Skeletal muscle tissue (tissue), 4 donors: ENCODE results near the gene FAM184B. TPM values are rescaled to one million over a fixed set of nuclear protein-coding genes. Genes with fewer than 3 reads are reported as not detected.
A peak's percentile ranks its signal among the peaks of the same experiment; 100 is the strongest.

ENCODE experiments used
- H3K27ac ChIP-seq: one replicate; pipeline ENCODE4 v1.7.0; 2013; ENCODE audit warnings: mild to moderate bottlenecking, low read depth, low read length, inconsistent platforms
- H3K27me3 ChIP-seq, 3 donors: one replicate each; pipeline ENCODE4 v1.7.0; 2013; ENCODE audit warnings: low read length in 3 of 3; ENCODE audit not compliant: control insufficient read depth in 3 of 3, insufficient read depth in 3 of 3
- H3K36me3 ChIP-seq, 3 donors: one replicate each; pipeline ENCODE4 v1.7.0; 2013; ENCODE audit warnings: low read length in 3 of 3; ENCODE audit not compliant: control insufficient read depth in 3 of 3, insufficient read depth in 3 of 3
- H3K4me1 ChIP-seq, 3 donors: one replicate each; pipeline ENCODE4 v1.7.0; 2013; ENCODE audit warnings: low read length in 3 of 3, mild to moderate bottlenecking in 3 of 3; ENCODE audit not compliant: control insufficient read depth in 3 of 3, insufficient read depth in 3 of 3
- H3K4me3 ChIP-seq, 3 donors: one replicate each; pipeline ENCODE4 v1.7.0; 2013; ENCODE audit warnings: low read length in 3 of 3
- H3K9ac ChIP-seq, 3 donors: one replicate each; pipeline ENCODE4 v1.7.0; 2013; ENCODE audit warnings: low read length in 3 of 3, mild to moderate bottlenecking in 3 of 3, moderate library complexity in 2 of 3, low read depth in 1 of 3
- H3K9me3 ChIP-seq, 3 donors: one replicate each; pipeline ENCODE4 v1.7.0; 2013; ENCODE audit warnings: low read length in 3 of 3; ENCODE audit not compliant: control insufficient read depth in 3 of 3
- total RNA-seq: library from RNA; depleted of rRNA; stranded (reverse); fragments of >200 nt; gene quantifications from one replicate; pipeline ENCODE4 v1.2.3, GENCODE V29; 2014
- donor health status: Osteomylitis.

Gene FAM184B
- total RNA-seq, 1 donor from 2014 or later, result 4.2 TPM

DNA sequence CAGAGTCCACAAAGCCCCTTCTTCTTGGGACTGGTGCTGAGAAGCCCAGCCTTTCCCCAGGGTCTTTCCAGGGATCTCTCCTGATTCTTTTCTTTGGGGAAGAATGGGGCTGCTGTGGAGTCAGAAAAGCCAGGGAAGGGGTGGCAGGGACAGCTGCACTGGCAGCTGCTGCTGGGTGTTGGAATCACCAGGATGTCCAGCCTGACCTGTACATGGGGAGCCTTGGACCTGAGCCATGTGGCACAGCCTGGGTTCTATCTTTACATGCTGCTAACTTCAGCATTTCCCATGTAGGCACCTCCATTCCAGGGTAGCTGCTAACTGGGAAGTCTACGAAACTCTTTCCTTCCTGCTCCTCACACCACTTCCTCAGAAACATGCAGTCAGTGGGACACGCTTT lies 131.0 kb downstream of the FAM184B start:
- peaks cover 5 to 10% (median 5%) of the 10 kb centered on the region in 3 donors for H3K4me1 ChIP-seq
- peaks cover 0 to 8% (median 0%) of the 10 kb centered on the region in 3 donors for H3K36me3 ChIP-seq
- peak overlapping the region in 2 of 3 donors; percentile 31 to 35 for H3K4me3 ChIP-seq
- no peaks in the 10 kb centered on the region for H3K9me3 ChIP-seq
- no peaks in the 10 kb centered on the region for H3K27me3 ChIP-seq
- H3K9ac ChIP-seq, result peak overlapping the region in 1 of 3 donors; percentile 40
- H3K27ac ChIP-seq, result no peak overlapping the region

DNA sequence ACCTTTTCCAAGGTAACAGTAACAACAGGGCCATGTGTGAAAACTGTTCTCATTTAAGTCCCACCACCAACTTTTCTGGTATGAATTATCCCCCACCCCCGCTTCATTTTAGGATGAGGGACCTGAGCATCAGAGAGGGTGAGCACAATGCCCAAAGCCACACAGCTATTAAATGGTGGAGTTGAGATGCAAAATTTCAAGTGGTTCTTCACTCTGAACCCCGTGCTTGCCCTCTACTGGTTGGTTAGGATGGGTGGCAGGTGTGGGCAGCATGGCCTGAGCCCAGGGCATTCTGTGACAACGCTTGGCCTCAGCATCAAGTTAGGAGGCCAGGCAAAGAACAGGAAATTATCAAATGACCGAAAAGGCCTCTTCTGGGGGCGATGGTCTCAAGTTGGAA lies 133.5 kb downstream of the FAM184B start:
- H3K27ac ChIP-seq, result no peak overlapping the region
- H3K36me3 ChIP-seq, result peaks cover 0 to 5% (median 0%) of the 10 kb centered on the region in 3 donors
- no peaks in the 10 kb centered on the region for H3K27me3 ChIP-seq
- H3K9ac ChIP-seq, result no peak overlapping the region
- peaks cover 5 to 10% (median 5%) of the 10 kb centered on the region in 3 donors for H3K4me1 ChIP-seq
- H3K9me3 ChIP-seq, result no peaks in the 10 kb centered on the region
- no peak overlapping the region for H3K4me3 ChIP-seq

DNA sequence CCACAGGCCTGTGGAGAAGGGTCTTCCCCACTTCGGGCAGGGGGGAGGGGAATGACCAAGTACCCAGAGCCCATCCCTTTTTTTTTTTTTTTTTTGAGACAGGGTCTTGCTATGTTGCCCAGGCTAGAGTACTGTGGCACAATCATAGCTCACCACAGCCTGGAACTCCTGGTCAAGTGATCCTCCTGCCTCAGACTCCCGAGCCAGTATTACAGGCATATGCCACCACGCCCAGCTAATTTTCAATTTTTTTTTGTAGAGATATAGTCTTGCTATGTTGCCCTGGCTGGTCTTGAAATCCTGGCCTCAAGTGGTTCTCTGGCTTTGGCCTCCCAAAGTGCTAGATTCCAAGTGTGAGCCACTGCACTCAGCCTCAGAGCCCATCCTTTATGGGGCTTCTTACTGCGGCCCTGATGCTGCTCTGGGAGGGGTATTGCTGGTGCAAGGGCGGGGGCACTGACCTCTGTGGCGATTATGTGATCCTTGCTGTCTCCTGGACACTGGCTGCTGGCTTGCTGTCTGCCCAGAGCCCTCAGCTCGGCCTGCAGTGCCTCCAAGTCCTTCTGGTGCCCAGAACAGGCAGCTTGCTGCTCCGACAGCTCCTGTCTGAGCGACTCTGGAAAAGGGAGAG lies 134.1 kb downstream of the FAM184B start:
- no peaks in the 10 kb centered on the region for H3K9me3 ChIP-seq
- H3K4me3 ChIP-seq, result no peak overlapping the region
- no peaks in the 10 kb centered on the region for H3K36me3 ChIP-seq
- no peaks in the 10 kb centered on the region for H3K27me3 ChIP-seq
- H3K27ac ChIP-seq, result no peak overlapping the region
- no peak overlapping the region for H3K9ac ChIP-seq
- H3K4me1 ChIP-seq, result peaks cover 5 to 10% (median 5%) of the 10 kb centered on the region in 3 donors

DNA sequence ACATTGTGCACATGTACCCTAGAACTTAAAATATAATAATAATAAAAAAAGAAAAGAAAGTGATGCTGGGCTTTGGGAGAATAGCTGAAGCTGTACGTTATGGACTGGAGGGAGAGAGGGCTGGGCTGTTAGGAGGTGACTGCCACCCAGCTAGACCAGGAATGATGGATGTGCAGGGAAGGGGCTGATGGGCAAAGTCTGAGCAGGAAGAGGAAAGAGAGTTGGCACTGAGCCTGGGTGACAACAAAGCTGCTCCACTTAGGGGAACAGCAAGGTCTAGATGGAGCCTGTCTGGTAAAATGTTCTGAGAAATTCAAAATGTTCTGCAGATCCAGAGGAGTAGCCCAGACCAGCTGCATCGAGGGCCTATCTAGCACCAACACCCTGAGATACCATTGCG lies 134.7 kb downstream of the FAM184B start:
- peaks cover 5 to 10% (median 5%) of the 10 kb centered on the region in 3 donors for H3K4me1 ChIP-seq
- H3K36me3 ChIP-seq, result no peaks in the 10 kb centered on the region
- no peaks in the 10 kb centered on the region for H3K9me3 ChIP-seq
- H3K27me3 ChIP-seq, result no peaks in the 10 kb centered on the region
- no peak overlapping the region for H3K4me3 ChIP-seq
- no peak overlapping the region for H3K27ac ChIP-seq
- H3K9ac ChIP-seq, result no peak overlapping the region

DNA sequence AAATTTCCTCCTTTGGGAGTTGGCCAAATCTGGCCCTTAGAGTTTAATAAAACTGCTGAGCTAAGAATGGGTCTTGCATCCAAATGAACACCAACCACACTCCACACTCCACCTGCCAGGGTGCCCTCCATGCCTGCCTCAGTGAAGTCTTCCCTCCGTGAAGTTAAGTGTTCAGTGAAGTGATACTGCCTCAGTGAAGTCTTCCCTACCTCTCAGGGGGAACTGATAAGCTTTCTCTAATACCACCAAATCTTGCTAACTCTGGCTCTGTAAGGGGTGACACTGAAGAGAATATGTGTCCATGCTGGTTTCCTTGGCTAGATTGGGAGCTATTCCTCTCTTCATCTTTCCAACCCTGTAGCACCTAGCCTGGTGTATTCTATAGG lies 139.0 kb downstream of the FAM184B start:
- H3K4me1 ChIP-seq, result no peaks in the 10 kb centered on the region
- H3K27ac ChIP-seq, result no peak overlapping the region
- no peak overlapping the region for H3K9ac ChIP-seq
- H3K9me3 ChIP-seq, result no peaks in the 10 kb centered on the region
- H3K4me3 ChIP-seq, result no peak overlapping the region
- H3K36me3 ChIP-seq, result peaks cover 0 to 4% (median 0%) of the 10 kb centered on the region in 3 donors
- H3K27me3 ChIP-seq, result no peaks in the 10 kb centered on the region

DNA sequence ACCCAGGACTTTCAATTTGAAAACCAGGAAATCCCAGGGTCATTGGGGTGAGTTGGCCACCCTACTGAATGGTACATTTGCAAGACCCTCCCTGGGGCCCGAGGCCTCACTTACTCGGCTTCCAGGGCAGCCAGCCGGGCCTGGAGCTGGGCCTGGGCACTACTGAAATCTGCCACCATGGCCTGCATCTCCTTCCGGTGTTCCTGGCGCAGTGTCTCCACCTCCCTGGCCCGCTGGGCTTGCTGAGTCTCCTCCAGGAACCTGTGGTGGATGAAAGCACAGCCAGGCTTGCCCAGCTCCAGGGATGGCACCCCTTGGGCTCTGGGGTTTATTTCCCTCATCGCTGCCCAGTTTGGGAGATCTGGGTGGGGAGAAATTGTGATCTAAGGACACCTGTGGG lies 142.3 kb downstream of the FAM184B start:
- no peaks in the 10 kb centered on the region for H3K27me3 ChIP-seq
- no peaks in the 10 kb centered on the region for H3K9me3 ChIP-seq
- peaks cover 2 to 13% (median 3%) of the 10 kb centered on the region in 3 donors for H3K36me3 ChIP-seq
- no peak overlapping the region for H3K9ac ChIP-seq
- H3K4me3 ChIP-seq, result no peak overlapping the region
- no peaks in the 10 kb centered on the region for H3K4me1 ChIP-seq
- H3K27ac ChIP-seq, result no peak overlapping the region

DNA sequence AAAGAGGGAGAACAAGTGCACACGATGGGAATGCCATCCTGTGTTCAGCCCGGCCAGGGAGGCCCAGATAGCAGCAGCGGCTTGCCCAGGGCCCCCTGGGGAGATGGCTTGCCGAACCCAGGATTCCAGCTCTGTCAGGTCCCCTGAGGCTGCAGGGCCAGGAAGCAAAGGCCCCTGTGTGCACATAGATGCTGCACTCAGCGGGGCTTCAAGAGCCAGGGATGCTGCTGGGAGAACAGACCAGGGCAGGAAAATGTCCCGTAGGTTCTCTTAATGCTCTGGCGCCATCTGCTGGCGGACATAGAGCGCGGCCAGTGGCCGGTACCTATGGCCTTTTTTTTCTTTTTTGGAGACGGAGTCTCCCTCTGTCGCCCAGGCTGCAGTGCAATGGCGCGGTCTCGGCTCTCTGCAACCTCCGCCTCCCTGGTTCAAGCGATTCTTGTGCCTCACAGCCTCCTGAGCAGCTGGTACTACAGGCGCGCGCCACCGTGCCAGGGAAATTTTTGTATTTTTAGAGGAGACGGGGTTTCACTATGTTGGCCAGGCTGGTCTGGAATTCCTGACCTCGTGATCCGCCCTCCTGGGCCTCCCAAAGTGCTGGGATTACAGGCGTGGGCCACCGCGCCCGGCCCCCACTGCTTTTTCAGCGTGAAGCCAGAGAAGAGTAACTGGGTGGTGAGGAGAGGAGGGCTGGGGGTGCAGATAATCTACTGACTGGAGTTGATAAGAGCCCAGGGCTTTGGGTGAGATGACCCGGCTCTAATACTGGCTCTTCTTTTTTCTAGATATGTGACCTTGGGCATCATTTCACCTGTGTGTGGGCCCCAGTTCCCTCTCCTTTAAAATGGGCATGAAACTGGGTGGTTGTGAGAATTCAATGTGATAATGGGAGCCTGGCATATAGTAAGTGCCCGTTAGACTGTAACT lies 144.5 kb downstream of the FAM184B start:
- Histone ChIP-seq H3K36me3 (peaks cover 11 to 30% (median 23%) of the 10 kb centered on the region in 3 donors), H3K4me3 (no peak overlapping the region), H3K9ac (no peak overlapping the region), H3K27ac (no peak overlapping the region), H3K27me3 (no peaks in the 10 kb centered on the region), H3K9me3 (no peaks in the 10 kb centered on the region), H3K4me1 (no peaks in the 10 kb centered on the region)

DNA sequence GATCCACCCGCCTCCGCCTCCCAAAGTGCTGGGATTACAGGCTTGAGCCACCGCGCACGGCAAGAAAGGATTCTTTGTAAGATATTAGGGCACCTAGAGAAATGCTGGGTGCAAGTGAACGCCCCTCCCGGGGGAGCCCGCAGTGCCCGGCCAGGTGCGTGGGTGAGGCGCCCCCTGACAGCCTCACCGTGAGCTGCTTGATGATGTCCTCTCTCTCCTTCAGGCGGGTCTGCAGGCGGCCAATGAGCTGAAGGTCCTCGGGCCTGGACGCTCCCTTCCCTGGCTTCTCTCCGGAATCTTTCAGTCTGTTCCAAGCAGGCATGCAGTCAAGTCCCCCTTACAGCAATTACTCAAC lies 145.1 kb downstream of the FAM184B start:
- H3K4me1 ChIP-seq, result no peaks in the 10 kb centered on the region
- no peak overlapping the region for H3K4me3 ChIP-seq
- H3K27me3 ChIP-seq, result no peaks in the 10 kb centered on the region
- no peaks in the 10 kb centered on the region for H3K9me3 ChIP-seq
- no peak overlapping the region for H3K9ac ChIP-seq
- H3K36me3 ChIP-seq, result peaks cover 11 to 35% (median 27%) of the 10 kb centered on the region in 3 donors
- H3K27ac ChIP-seq, result no peak overlapping the region

DNA sequence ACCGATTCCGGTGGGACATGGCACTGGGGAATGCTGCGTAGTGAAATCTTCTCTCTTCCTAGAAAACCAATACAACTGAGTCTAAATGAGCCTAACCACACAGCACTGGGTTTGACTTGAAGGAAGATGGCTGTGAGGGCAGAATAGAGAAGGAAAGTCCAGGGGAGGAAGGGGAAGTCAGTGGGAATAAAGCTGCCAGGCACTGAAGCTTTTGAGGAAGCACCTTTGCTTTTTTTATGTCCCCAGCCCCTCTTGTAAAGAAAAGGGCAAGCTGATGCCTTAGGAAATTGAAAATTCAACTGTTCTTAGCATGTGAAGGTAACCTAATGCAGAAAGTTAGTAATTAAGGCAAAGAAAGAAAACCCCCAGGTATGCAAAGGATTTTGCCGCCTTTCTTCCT lies 146.4 kb downstream of the FAM184B start:
- peaks cover 14 to 39% (median 38%) of the 10 kb centered on the region in 3 donors for H3K36me3 ChIP-seq
- H3K9me3 ChIP-seq, result no peaks in the 10 kb centered on the region
- no peak overlapping the region for H3K4me3 ChIP-seq
- no peak overlapping the region for H3K9ac ChIP-seq
- H3K27ac ChIP-seq, result no peak overlapping the region
- H3K4me1 ChIP-seq, result no peaks in the 10 kb centered on the region
- H3K27me3 ChIP-seq, result no peaks in the 10 kb centered on the region

DNA sequence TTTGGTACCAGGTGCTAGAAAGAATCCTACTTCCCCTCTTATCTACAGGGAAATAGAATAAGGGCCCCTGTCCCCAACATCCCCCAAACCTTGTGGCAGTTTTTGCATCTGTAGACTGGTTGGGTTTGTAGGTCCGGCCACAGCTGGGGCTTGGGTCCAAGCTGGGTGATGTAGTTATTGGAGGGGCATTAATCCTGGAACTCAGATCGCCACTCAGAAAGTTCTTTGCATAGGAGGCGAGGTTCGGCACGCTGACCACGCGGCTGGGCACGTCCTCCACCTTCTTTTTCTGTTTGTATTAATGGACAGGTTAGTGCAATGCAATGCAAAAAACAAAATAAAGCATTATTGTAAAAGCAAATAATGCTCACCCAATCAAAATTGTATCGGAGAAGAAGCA lies 147.8 kb downstream of the FAM184B start:
- Histone ChIP-seq H3K9ac (peak overlapping the region in 1 of 3 donors; percentile 20), H3K9me3 (no peaks in the 10 kb centered on the region), H3K4me1 (peaks cover 0 to under 1% (median 0%) of the 10 kb centered on the region in 3 donors), H3K36me3 (peaks cover 19 to 52% (median 40%) of the 10 kb centered on the region in 3 donors), H3K27me3 (no peaks in the 10 kb centered on the region), H3K27ac (no peak overlapping the region), H3K4me3 (no peak overlapping the region)
